Dedifferentiated amniotic fluid mesenchymal stem cell (primary cell): ENCODE measurements around the gene HHATL.

ENCODE experiments used
- DNase-seq: peaks from one replicate; pipeline ENCODE4 v3.0.0-alpha.2; 2016; ENCODE audit errors: extremely low spot score

Gene HHATL

GRCh38 chr3:42684632-42685362 lies 17.8 kb downstream of the HHATL start:
- no peak for DNase-seq

GRCh38 chr3:42683875-42684598 lies 18.6 kb downstream of the HHATL start:
- DNase-seq: peak; percentile 77

GRCh38 chr3:42682301-42683070 lies 20.1 kb downstream of the HHATL start:
- DNase-seq: no peak

- DNase-seq: no peak
Observed at GRCh38 chr3:42681361-42682038, 21.1 kb downstream of the HHATL start.

- DNase-seq: no peak
Observed at GRCh38 chr3:42680806-42681205, 21.8 kb downstream of the HHATL start.

- DNase-seq: no peak
Observed at GRCh38 chr3:42680271-42680670, 22.3 kb downstream of the HHATL start.

GRCh38 chr3:42678447-42678846 lies 24.2 kb downstream of the HHATL start:
- no peak for DNase-seq

GRCh38 chr3:42675909-42676308 lies 26.7 kb downstream of the HHATL start:
- DNase-seq: no peak

GRCh38 chr3:42674146-42674545 lies 28.5 kb downstream of the HHATL start:
- DNase-seq: no peak

- no peak for DNase-seq
Observed at GRCh38 chr3:42673082-42673481, 29.5 kb downstream of the HHATL start.

- DNase-seq: no peak
Observed at GRCh38 chr3:42672515-42672914, 30.1 kb downstream of the HHATL start.

GRCh38 chr3:42670670-42671069 lies 31.9 kb downstream of the HHATL start:
- DNase-seq: no peak

GRCh38 chr3:42670051-42670576 lies 32.5 kb downstream of the HHATL start:
- DNase-seq: no peak

GRCh38 chr3:42668793-42669217 lies 33.8 kb downstream of the HHATL start:
- DNase-seq: no peak

GRCh38 chr3:42668413-42668760 lies 34.2 kb downstream of the HHATL start:
- DNase-seq: no peak

- no peak for DNase-seq
Observed at GRCh38 chr3:42667523-42668412, 34.8 kb downstream of the HHATL start.

GRCh38 chr3:42667096-42667522 lies 35.5 kb downstream of the HHATL start:
- no peak for DNase-seq

GRCh38 chr3:42666577-42666998 lies 36.0 kb downstream of the HHATL start:
- no peak for DNase-seq

- no peak for DNase-seq
Observed at GRCh38 chr3:42666022-42666421, 36.6 kb downstream of the HHATL start.

GRCh38 chr3:42665050-42665878 lies 37.3 kb downstream of the HHATL start:
- DNase-seq: no peak
